SK-N-SH (cell line): Measurements from ENCODE around the gene CHD9. TPM values are rescaled to one million over a fixed set of nuclear protein-coding genes. Genes with fewer than 3 reads are reported as not detected.

Experiments
- CTCF ChIA-PET: fragments of 300-600, 350-600 bp; formaldehyde crosslinking; extraction: SDS; loops from one replicate; lab custom pipeline; 2021; lab: Yijun Ruan, JAX
- POLR2A ChIA-PET: fragments of 350-600 bp; sonication (Branson Sonifier 250); formaldehyde crosslinking; extraction: SDS; loops from one replicate; lab custom pipeline; 2020; ENCODE audit warnings: antibody characterized with exemption, inconsistent platforms; lab: Yijun Ruan, JAX
- DNase-seq: peaks from one replicate; pipeline ENCODE4 v3.0.0; 2012
- H2AFZ ChIP-seq: fragments of 200-600 bp; sonication (generic); 2 replicates; pipeline ENCODE4 v1.8.1; 2016; ENCODE audit warnings: antibody characterized with exemption, mild to moderate bottlenecking, low read depth
- H3F3A ChIP-seq: fragments of 200-600 bp; sonication (generic); replicated peaks from 2 replicates; pipeline ENCODE3; 2016; ENCODE audit warnings: antibody characterized with exemption, mild to moderate bottlenecking; ENCODE audit not compliant: insufficient read depth
- H3K27ac ChIP-seq, 2 experiments: fragments of 200-500 bp in 1 of 2; fragments of 200-600 bp in 1 of 2; sonication (Bioruptor generic) in 1 of 2; sonication (generic), shearing (Covaris generic) in 1 of 2; 2 replicates each; pipeline versions ENCODE4 v1.5.1 to v1.6.1; 2014 to 2016; ENCODE audit warnings: low read depth in 2 of 2, inconsistent platforms in 1 of 2, low read length in 1 of 2, mild to moderate bottlenecking in 1 of 2, mixed read lengths in 1 of 2
- H3K27me3 ChIP-seq: fragments of 200-600 bp; sonication (generic), shearing (Covaris generic); 2 replicates; pipeline ENCODE4 v1.6.1; 2016; ENCODE audit warnings: mixed run types; ENCODE audit not compliant: insufficient read depth
- H3K36me3 ChIP-seq, 2 experiments: fragments of 200-500 bp in 1 of 2; fragments of 200-600 bp in 1 of 2; sonication (Bioruptor generic) in 1 of 2; sonication (generic) in 1 of 2; replicated peaks in 1 of 2; 2 replicates each; pipeline versions ENCODE3 to v1.5.1; 2014 to 2016; ENCODE audit warnings: low read length in 1 of 2, mild to moderate bottlenecking in 1 of 2; ENCODE audit not compliant: insufficient read depth in 2 of 2, control insufficient read depth in 1 of 2
- H3K4me1 ChIP-seq, 2 experiments: fragments of 200-500 bp in 1 of 2; fragments of 200-600 bp in 1 of 2; sonication (Bioruptor generic) in 1 of 2; sonication (generic), shearing (Covaris generic) in 1 of 2; 2 replicates each; pipeline versions ENCODE4 v1.5.1 to v1.6.1; 2014 to 2016; ENCODE audit warnings: low read depth in 1 of 2, low read length in 1 of 2, mixed run types in 1 of 2; ENCODE audit not compliant: insufficient read depth in 2 of 2, control insufficient read depth in 1 of 2
- H3K4me2 ChIP-seq: fragments of 200-600 bp; sonication (generic), shearing (Covaris generic); 2 replicates; pipeline ENCODE4 v1.6.1; 2017; ENCODE audit warnings: mixed run types
- H3K4me3 ChIP-seq, 2 experiments: fragments of 200-500 bp in 1 of 2; fragments of 200-600 bp in 1 of 2; sonication (Bioruptor generic) in 1 of 2; sonication (generic), shearing (Covaris generic) in 1 of 2; 2 replicates each; pipeline versions ENCODE4 v1.5.1 to v1.8.1; 2014 to 2016; ENCODE audit warnings: low read depth in 2 of 2, inconsistent platforms in 1 of 2, low read length in 1 of 2, mild to moderate bottlenecking in 1 of 2, mixed read lengths in 1 of 2, moderate library complexity in 1 of 2
- H3K79me2 ChIP-seq: fragments of 200-600 bp; sonication (generic); 2 replicates; pipeline ENCODE4 v1.8.1; 2017; ENCODE audit warnings: mild to moderate bottlenecking; ENCODE audit not compliant: insufficient read depth
- H3K9ac ChIP-seq: fragments of 200-600 bp; sonication (generic); 2 replicates; pipeline ENCODE4 v1.6.1; 2017; ENCODE audit warnings: mixed run types
- H3K9me2 ChIP-seq: fragments of 200-600 bp; sonication (generic); 2 replicates; pipeline ENCODE4 v1.6.1; 2017; ENCODE audit warnings: mixed run types
- H3K9me3 ChIP-seq: fragments of 200-600 bp; sonication (generic); 2 replicates; pipeline ENCODE4 v1.6.1; 2017; ENCODE audit warnings: mixed run types, mild to moderate bottlenecking, moderate library complexity
- H4K20me1 ChIP-seq: fragments of 200-600 bp; sonication (generic); 2 replicates; pipeline ENCODE4 v1.6.1; 2017; ENCODE audit warnings: mild to moderate bottlenecking, mixed run types; ENCODE audit not compliant: insufficient read depth
- CHD2 ChIP-seq: fragments of 150-350 bp; IDR thresholded peaks from 2 replicates; pipeline ENCODE4 v1.6.1; 2018; ENCODE audit warnings: low read length; ENCODE audit not compliant: partially characterized antibody
- CTCF ChIP-seq: fragments of 200-600 bp; sonication (generic); IDR thresholded peaks from 2 replicates; pipeline ENCODE4 v1.6.1; 2017; ENCODE audit warnings: antibody characterized with exemption, mild to moderate bottlenecking, moderate library complexity
- FOSL2 ChIP-seq: IDR thresholded peaks from 2 replicates; pipeline ENCODE4 v1.4.0; 2012; ENCODE audit warnings: low read depth, mild to moderate bottlenecking, moderate library complexity, borderline replicate concordance
- FOXJ3 ChIP-seq: sonication (generic); formaldehyde crosslinking; IDR thresholded peaks from 2 replicates; pipeline ENCODE4 v1.5.1; 2020; ENCODE audit warnings: mild to moderate bottlenecking, missing genetic modification reagents
- GABPA ChIP-seq: IDR thresholded peaks from 2 replicates; pipeline ENCODE4 v1.4.0; 2012; ENCODE audit warnings: low read depth, mild to moderate bottlenecking
- IRF3 ChIP-seq: fragments of 150-350 bp; IDR thresholded peaks from 2 replicates; pipeline ENCODE4 v1.6.1; 2016; ENCODE audit warnings: mild to moderate bottlenecking, low read depth, low read length
- JUND ChIP-seq: IDR thresholded peaks from 2 replicates; pipeline ENCODE4 v1.4.0; 2012
- NFIC ChIP-seq: IDR thresholded peaks from 2 replicates; pipeline ENCODE4 v1.4.0; 2012; ENCODE audit warnings: borderline replicate concordance
- NRF1 ChIP-seq: IDR thresholded peaks from 2 replicates; pipeline ENCODE4 v1.6.1; 2012; ENCODE audit warnings: low read depth, mild to moderate bottlenecking, low read length
- PBX3 ChIP-seq: IDR thresholded peaks from 2 replicates; pipeline ENCODE4; 2012
- RAD21 ChIP-seq: IDR thresholded peaks from 2 replicates; pipeline ENCODE4 v1.6.1; 2012; ENCODE audit warnings: mild to moderate bottlenecking, low read length
- REST ChIP-seq: IDR thresholded peaks from 2 replicates; pipeline ENCODE4 v1.6.1; 2012; ENCODE audit warnings: mild to moderate bottlenecking, low read depth, low read length, moderate library complexity
- RFX5 ChIP-seq: IDR thresholded peaks from 2 replicates; pipeline ENCODE4 v1.6.1; 2012; ENCODE audit warnings: mild to moderate bottlenecking, improper control_type of control experiment, low read length
- RXRA ChIP-seq: IDR thresholded peaks from 2 replicates; pipeline ENCODE4 v1.4.0; 2012; ENCODE audit warnings: low read depth, mild to moderate bottlenecking, borderline replicate concordance
- SMC3 ChIP-seq: IDR thresholded peaks from 2 replicates; pipeline ENCODE4 v1.6.1; 2012; ENCODE audit warnings: low read depth, low read length, improper control_type of control experiment
- TAF1 ChIP-seq: IDR thresholded peaks from 2 replicates; pipeline ENCODE4 v1.6.1; 2012; ENCODE audit warnings: low read depth, mild to moderate bottlenecking, low read length, moderate library complexity, borderline replicate concordance
- USF1 ChIP-seq: IDR thresholded peaks from 2 replicates; pipeline ENCODE4 v1.4.0; 2012; ENCODE audit warnings: low read depth, borderline replicate concordance
- USF2 ChIP-seq: fragments of 150-350 bp; IDR thresholded peaks from 2 replicates; pipeline ENCODE4 v1.6.1; 2017; ENCODE audit warnings: antibody characterized with exemption, low read length, low read depth, borderline replicate concordance
- WGBS: methylation state at CpG from one replicate; pipeline ENCODE4 v1.1.6; 2017; ENCODE audit warnings: low lambda C conversion rate; 5-methylcytosine and 5-hydroxymethylcytosine counted together
- polyA plus RNA-seq, 3 experiments: library from polyadenylated mRNA; depleted of rRNA; stranded (reverse); fragments of >200 nt; gene quantifications; 2 replicates each; pipeline ENCODE4 v1.2.3, GENCODE V29; 2012

CHD9 gene
- polyA plus RNA-seq, 1 of the 3 experiments (the other 2 are of a cell fraction): 6.2 TPM

- no peak for TF ChIP-seq REST
These were observed 32.4 kb upstream of the CHD9 start (continued) for GRCh38 chr16:53022374-53022773.

- no peaks in the 10 kb centered on the region for H3F3A ChIP-seq
- H3K4me2 ChIP-seq: no peak overlapping the region
- H3K36me3 ChIP-seq: no peaks in the 10 kb centered on the region
- H2AFZ ChIP-seq: no peak overlapping the region
- no peaks in the 10 kb centered on the region for H4K20me1 ChIP-seq
- POLR2A ChIA-PET: no interaction called here
- no peak overlapping the region for H3K4me3 ChIP-seq
- no peaks in the 10 kb centered on the region for H3K9me2 ChIP-seq
- 97% methylated on average over 4 of the region's 4 CpGs for WGBS
- H3K4me1 ChIP-seq: no peaks in the 10 kb centered on the region
- H3K9ac ChIP-seq: no peak overlapping the region
- DNase-seq: no peak
- no peaks in the 10 kb centered on the region for H3K27me3 ChIP-seq
- H3K9me3 ChIP-seq: no peaks in the 10 kb centered on the region
- H3K27ac ChIP-seq: no peak overlapping the region
- CTCF ChIA-PET: interaction anchor here (3.8 to 6.8 kb wide), 2 partner anchors 110 to 832 kb away, joined by 32 to 75 read pairs; no protein-coding TSS in a partner anchor
- H3K79me2 ChIP-seq: no peaks in the 10 kb centered on the region
- no peak for TF ChIP-seq USF2
- TF ChIP-seq FOSL2: no peak
- TF ChIP-seq REST: no peak
- no peak for TF ChIP-seq JUND
- TF ChIP-seq PBX3: no peak
- no peak for TF ChIP-seq TAF1
- no peak for TF ChIP-seq FOXJ3 (CRISPR knock-in tag)
- TF ChIP-seq CTCF: no peak
- no peak for TF ChIP-seq IRF3
- no peak for TF ChIP-seq RAD21
- no peak for TF ChIP-seq USF1
- no peak for TF ChIP-seq RFX5
- TF ChIP-seq RXRA: no peak
- TF ChIP-seq GABPA: no peak
- TF ChIP-seq NFIC: no peak
- no peak for TF ChIP-seq SMC3
- no peak for TF ChIP-seq CHD2
- no peak for TF ChIP-seq NRF1
These were observed 30.7 kb upstream of the CHD9 start for GRCh38 chr16:53024045-53024444.
